ENCODE results near the gene PRKCH. TPM values are rescaled to one million over a fixed set of nuclear protein-coding genes. Genes with fewer than 3 reads are reported as not detected.

PRKCH gene
- total and polyA plus RNA-seq, 2 donors from 2014 or later, result 8.3 to 47.0 TPM

DNA sequence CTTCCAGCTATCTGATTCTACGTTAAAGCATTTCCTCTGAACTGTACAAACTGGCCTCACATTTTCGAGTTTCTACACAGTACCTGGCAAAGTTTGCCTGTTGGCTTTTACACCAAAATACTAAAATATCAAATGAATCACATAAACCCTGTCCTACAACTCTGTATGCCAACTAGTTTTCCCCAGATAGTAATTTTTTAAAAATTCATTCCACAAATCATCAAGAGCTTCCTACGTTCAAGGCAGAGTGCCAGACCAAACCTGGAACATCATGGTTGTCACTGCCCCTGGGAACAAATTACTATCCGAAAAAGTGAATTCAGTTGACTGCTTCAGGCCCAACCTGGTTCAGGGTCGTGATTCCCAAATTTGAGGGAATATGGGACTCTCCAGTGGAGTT lies 42.3 kb upstream of the PRKCH start:
- intact Hi-C loops (cut with DNase I), result no loop called here
- H3K4me1 ChIP-seq (ENCODE audit: control insufficient read depth in 2 of 3, insufficient read depth in 2 of 3, low read depth in 1 of 3, low read length in 3 of 3), result no peaks in the 10 kb centered on the region
- TF ChIP-seq, protein P1, sequence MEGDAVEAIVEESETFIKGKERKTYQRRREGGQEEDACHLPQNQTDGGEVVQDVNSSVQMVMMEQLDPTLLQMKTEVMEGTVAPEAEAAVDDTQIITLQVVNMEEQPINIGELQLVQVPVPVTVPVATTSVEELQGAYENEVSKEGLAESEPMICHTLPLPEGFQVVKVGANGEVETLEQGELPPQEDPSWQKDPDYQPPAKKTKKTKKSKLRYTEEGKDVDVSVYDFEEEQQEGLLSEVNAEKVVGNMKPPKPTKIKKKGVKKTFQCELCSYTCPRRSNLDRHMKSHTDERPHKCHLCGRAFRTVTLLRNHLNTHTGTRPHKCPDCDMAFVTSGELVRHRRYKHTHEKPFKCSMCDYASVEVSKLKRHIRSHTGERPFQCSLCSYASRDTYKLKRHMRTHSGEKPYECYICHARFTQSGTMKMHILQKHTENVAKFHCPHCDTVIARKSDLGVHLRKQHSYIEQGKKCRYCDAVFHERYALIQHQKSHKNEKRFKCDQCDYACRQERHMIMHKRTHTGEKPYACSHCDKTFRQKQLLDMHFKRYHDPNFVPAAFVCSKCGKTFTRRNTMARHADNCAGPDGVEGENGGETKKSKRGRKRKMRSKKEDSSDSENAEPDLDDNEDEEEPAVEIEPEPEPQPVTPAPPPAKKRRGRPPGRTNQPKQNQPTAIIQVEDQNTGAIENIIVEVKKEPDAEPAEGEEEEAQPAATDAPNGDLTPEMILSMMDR (IDR thresholded peaks at IDR 0.05; ENCODE audit: borderline replicate concordance, extremely low read depth, insufficient read depth), result no peak
- no peak overlapping the region for H3K27ac ChIP-seq (ENCODE audit: low read depth in 2 of 2, low read length in 2 of 2)
- H3K36me3 ChIP-seq (ENCODE audit: control insufficient read depth in 2 of 3, insufficient read depth in 3 of 3, low read length in 3 of 3), result no peaks in the 10 kb centered on the region
- H3K9ac ChIP-seq (ENCODE audit: low read length in 3 of 3), result no peak overlapping the region
- H3K9me3 ChIP-seq (ENCODE audit: control insufficient read depth in 2 of 3, insufficient read depth in 1 of 3, low read length in 3 of 3), result no peaks in the 10 kb centered on the region
- DNase-seq (no peak), FAIRE-seq (no peak)
- H3K4me3 ChIP-seq (ENCODE audit: low read length in 3 of 3), result peak overlapping the region in 2 of 3 donors; percentile 54 to 63
- peaks cover 7% of the 10 kb centered on the region for H3K27me3 ChIP-seq (ENCODE audit: control insufficient read depth, insufficient read depth, low read length)

DNA sequence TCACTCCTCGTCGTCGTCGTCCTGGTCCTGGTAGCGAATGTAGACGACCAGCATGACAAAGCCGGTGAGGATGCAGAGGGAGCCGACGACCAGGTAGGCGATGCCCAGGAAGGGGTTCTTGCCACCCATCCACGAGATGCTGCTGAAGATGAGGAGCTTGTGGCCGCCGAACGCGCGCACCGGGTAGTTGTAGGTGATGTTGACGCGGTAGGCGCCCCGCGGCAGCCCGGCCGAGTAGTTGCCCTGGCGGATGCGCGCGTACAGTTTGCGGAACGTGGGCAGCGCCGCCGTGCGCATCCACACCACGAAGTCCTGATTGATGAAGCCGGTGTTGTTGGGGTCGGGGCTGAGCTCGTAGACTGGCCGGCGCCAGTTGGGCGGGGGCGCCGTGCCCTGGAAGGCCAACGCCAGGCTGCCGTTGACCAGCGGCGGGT lies 41.3 kb upstream of the PRKCH start:
- H3K9me3 ChIP-seq (ENCODE audit: control insufficient read depth in 2 of 3, insufficient read depth in 1 of 3, low read length in 3 of 3), result no peaks in the 10 kb centered on the region
- DNase-seq (no peak), FAIRE-seq (no peak)
- peak overlapping the region in 2 of 3 donors; percentile 12 to 26 for H3K9ac ChIP-seq (ENCODE audit: low read length in 3 of 3)
- H3K4me1 ChIP-seq (ENCODE audit: control insufficient read depth in 2 of 3, insufficient read depth in 2 of 3, low read depth in 1 of 3, low read length in 3 of 3), result no peaks in the 10 kb centered on the region
- peak overlapping the region; percentile 77 to 84 for H3K27ac ChIP-seq (ENCODE audit: low read depth in 2 of 2, low read length in 2 of 2)
- peak overlapping the region; percentile 30 to 63 (median 54) for H3K4me3 ChIP-seq (ENCODE audit: low read length in 3 of 3)
- intact Hi-C loops (cut with DNase I), result no loop called here
- TF ChIP-seq, protein P1 (IDR thresholded peaks at IDR 0.05; ENCODE audit: borderline replicate concordance, extremely low read depth, insufficient read depth), result no peak
- H3K27me3 ChIP-seq (ENCODE audit: control insufficient read depth, insufficient read depth, low read length), result peaks cover 7% of the 10 kb centered on the region
- no peaks in the 10 kb centered on the region for H3K36me3 ChIP-seq (ENCODE audit: control insufficient read depth in 2 of 3, insufficient read depth in 3 of 3, low read length in 3 of 3)

DNA sequence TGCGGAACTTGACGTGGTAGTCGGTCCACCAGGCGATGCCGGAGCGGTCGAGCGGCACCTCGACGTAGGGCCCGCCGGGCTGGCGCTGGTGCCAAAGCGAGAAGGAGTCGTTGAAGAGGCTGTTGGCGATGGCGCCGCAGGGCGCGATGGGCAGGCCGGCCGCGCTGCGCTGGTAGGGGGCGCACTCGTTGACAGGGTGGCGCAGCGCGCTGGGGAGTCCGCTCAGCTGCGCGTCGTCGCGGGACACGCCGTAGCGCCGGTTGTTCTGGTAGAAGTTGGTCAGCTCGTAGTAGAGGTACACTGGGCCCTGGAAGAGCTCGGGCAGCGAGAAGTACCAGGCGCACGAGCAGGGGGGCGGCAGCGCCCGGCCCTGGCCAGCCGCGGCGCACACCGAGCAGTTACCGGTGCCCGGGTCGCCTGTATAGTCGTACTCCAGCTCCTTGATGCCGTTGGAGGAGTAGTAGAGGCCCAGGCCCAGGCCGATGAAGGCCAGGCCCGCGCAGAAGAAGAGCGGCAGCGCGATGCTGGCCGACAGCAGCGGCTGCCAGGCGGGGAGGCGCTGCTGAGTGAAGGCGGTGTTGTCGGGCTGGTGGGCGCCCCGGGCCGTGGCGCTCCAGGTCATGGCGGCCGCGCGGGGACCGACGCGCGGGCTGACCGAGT lies 40.7 kb upstream of the PRKCH start:
- FAIRE-seq, result no peak
- intact Hi-C loops (cut with DNase I), result no loop called here
- H3K9ac ChIP-seq (ENCODE audit: low read length in 3 of 3), result peak overlapping the region in 2 of 3 donors; percentile 61 to 65
- H3K27me3 ChIP-seq (ENCODE audit: control insufficient read depth, insufficient read depth, low read length), result peaks cover 7% of the 10 kb centered on the region
- H3K27ac ChIP-seq (ENCODE audit: low read depth in 2 of 2, low read length in 2 of 2), result peak overlapping the region; percentile 77 to 84
- H3K4me3 ChIP-seq (ENCODE audit: low read length in 3 of 3), result peak overlapping the region; percentile 30 to 63 (median 54)
- H3K4me1 ChIP-seq (ENCODE audit: control insufficient read depth in 2 of 3, insufficient read depth in 2 of 3, low read depth in 1 of 3, low read length in 3 of 3), result no peaks in the 10 kb centered on the region
- H3K36me3 ChIP-seq (ENCODE audit: control insufficient read depth in 2 of 3, insufficient read depth in 3 of 3, low read length in 3 of 3), result no peaks in the 10 kb centered on the region
- no peaks in the 10 kb centered on the region for H3K9me3 ChIP-seq (ENCODE audit: control insufficient read depth in 2 of 3, insufficient read depth in 1 of 3, low read length in 3 of 3)
- peak; percentile 79 to 90 (median 80) for DNase-seq
- TF ChIP-seq, protein P1 (IDR thresholded peaks at IDR 0.05; ENCODE audit: borderline replicate concordance, extremely low read depth, insufficient read depth), result peak; percentile 40

All from kidney (tissue), 14 donors.